Suprapubic skin (tissue), 4 donors: Measurements from ENCODE around the gene MUCL3. TPM values are rescaled to one million over a fixed set of nuclear protein-coding genes. Genes with fewer than 3 reads are reported as not detected.

Source experiments
- DNase-seq, 2 donors: peaks; one replicate each; pipeline ENCODE4 v3.0.0-alpha.2; 2019; ENCODE audit warnings: low spot score in 2 of 2
- H3K27ac ChIP-seq: fragments of 200-600 bp; sonication (generic); one replicate; pipeline ENCODE4 v1.5.1; 2019
- H3K27me3 ChIP-seq: fragments of 200-600 bp; sonication (generic); one replicate; pipeline ENCODE4 v1.5.1; 2019
- H3K36me3 ChIP-seq: fragments of 200-600 bp; sonication (generic); one replicate; pipeline ENCODE4 v1.5.1; 2019
- H3K4me1 ChIP-seq: fragments of 200-600 bp; sonication (generic); one replicate; pipeline ENCODE4 v1.5.1; 2019
- H3K4me3 ChIP-seq: fragments of 200-600 bp; sonication (generic); one replicate; pipeline ENCODE4 v1.5.1; 2019; ENCODE audit warnings: mild to moderate bottlenecking
- H3K9me3 ChIP-seq: fragments of 200-600 bp; sonication (generic); one replicate; pipeline ENCODE4 v1.5.1; 2019
- CTCF ChIP-seq, 2 donors: fragments of 200-600 bp in 1 of 2; fragments of 450-650 bp in 1 of 2; sonication (generic) in 1 of 2; IDR thresholded peaks; one replicate each; pipeline ENCODE4 v1.5.1; 2016 to 2019; ENCODE audit warnings: antibody characterized with exemption in 2 of 2, mild to moderate bottlenecking in 1 of 2, moderate library complexity in 1 of 2
- EP300 ChIP-seq: sonication (generic); formaldehyde crosslinking; IDR thresholded peaks from one replicate; pipeline ENCODE4 v1.6.1; 2017; ENCODE audit warnings: antibody characterized with exemption
- POLR2A ChIP-seq, 2 donors: fragments of 450-650 bp; IDR thresholded peaks; one replicate each; pipeline ENCODE4 v1.6.1; 2017; ENCODE audit warnings: antibody characterized with exemption in 2 of 2, mild to moderate bottlenecking in 2 of 2, moderate library complexity in 2 of 2
- POLR2AphosphoS5 ChIP-seq, 3 donors: sonication (generic); formaldehyde crosslinking; IDR thresholded peaks; one replicate each; pipeline ENCODE4 v1.6.1; 2017; ENCODE audit warnings: antibody characterized with exemption in 3 of 3
- WGBS: methylation state at CpG from one replicate; pipeline ENCODE4 v1.1.5; 2018; 5-methylcytosine and 5-hydroxymethylcytosine counted together
- total RNA-seq, 4 donors: library from RNA; depleted of rRNA; stranded (reverse); fragments of >200 nt; gene quantifications; one replicate each; pipeline ENCODE4 v1.1.0, GENCODE V29; 2016

Gene MUCL3
- total RNA-seq, 4 donors from 2014 or later: not detected

GRCh38 chr6:30913721-30914075 is 27.1 kb upstream of the MUCL3 start:
- peaks cover 48% of the 10 kb centered on the region for H3K36me3 ChIP-seq
- TF ChIP-seq EP300: no peak
- TF ChIP-seq POLR2A (IDR thresholded peaks at IDR 0.05): no peak
- no peak for TF ChIP-seq CTCF (IDR thresholded peaks at IDR 0.05)
- TF ChIP-seq POLR2AphosphoS5 (IDR thresholded peaks at IDR 0.05): no peak
- 0% methylated on average over 13 of the region's 31 CpGs for WGBS

GRCh38 chr6:30914076-30914853 is 26.5 kb upstream of the MUCL3 start, which contains the start of gene VARS2:
Gene VARS2 (plus strand): TSS chr6:30914238. CDS start chr6:30914837, 599 bp downstream.
- Histone ChIP-seq H3K4me1 (peaks cover 27% of the 10 kb centered on the region), H3K36me3 (peaks cover 54% of the 10 kb centered on the region)
- under 1% methylated on average over 37 of the region's 52 CpGs for WGBS

More at GRCh38 chr6:30913721-30914075, 27.1 kb upstream of the MUCL3 start:
- DNase-seq: no peak
- Histone ChIP-seq H3K4me1 (peaks cover 33% of the 10 kb centered on the region), H3K9me3 (no peaks in the 10 kb centered on the region), H3K27ac (peak overlapping the region; percentile 88), H3K27me3 (no peaks in the 10 kb centered on the region), H3K4me3 (peak overlapping the region; percentile 56)

GRCh38 chr6:30914854-30915590 is 25.8 kb upstream of the MUCL3 start:
- H3K4me1 ChIP-seq: peaks cover 24% of the 10 kb centered on the region
- no peaks in the 10 kb centered on the region for H3K9me3 ChIP-seq
- WGBS: 20% methylated on average over 17 of the region's 17 CpGs
- H3K4me3 ChIP-seq: peak overlapping the region; percentile 56
- no peak for DNase-seq
- H3K36me3 ChIP-seq: peaks cover 61% of the 10 kb centered on the region
- no peaks in the 10 kb centered on the region for H3K27me3 ChIP-seq
- H3K27ac ChIP-seq: peak overlapping the region; percentile 88
- TF ChIP-seq CTCF (IDR thresholded peaks at IDR 0.05): no peak
- TF ChIP-seq POLR2A (IDR thresholded peaks at IDR 0.05): no peak
- TF ChIP-seq POLR2AphosphoS5 (IDR thresholded peaks at IDR 0.05): no peak
- TF ChIP-seq EP300: no peak

More at GRCh38 chr6:30914076-30914853, 26.5 kb upstream of the MUCL3 start, which contains the start of gene VARS2:
- TF ChIP-seq CTCF (IDR thresholded peaks at IDR 0.05) (peak in 1 of 2 donors; percentile 28), POLR2AphosphoS5 (IDR thresholded peaks at IDR 0.05) (peak in 2 of 3 donors; percentile 37 to 57), POLR2A (IDR thresholded peaks at IDR 0.05) (peak; percentile 41 to 78), EP300 (no peak)
- DNase-seq: peak; percentile 95 to 96
- Histone ChIP-seq H3K9me3 (no peaks in the 10 kb centered on the region), H3K4me3 (peak within 1 kb of the TSS; percentile 56), H3K27me3 (no peaks in the 10 kb centered on the region), H3K27ac (peak within 1 kb of the TSS; percentile 88)

- Histone ChIP-seq H3K9me3 (no peaks in the 10 kb centered on the region), H3K4me3 (no peak overlapping the region), H3K4me1 (peaks cover 24% of the 10 kb centered on the region), H3K27ac (no peak overlapping the region), H3K27me3 (no peaks in the 10 kb centered on the region), H3K36me3 (peaks cover 63% of the 10 kb centered on the region)
- WGBS: 26% methylated on average over 5 of the region's 5 CpGs
- peak in 1 of 2 donors; percentile 50 for TF ChIP-seq CTCF (IDR thresholded peaks at IDR 0.05)
- TF ChIP-seq EP300: no peak
- TF ChIP-seq POLR2AphosphoS5 (IDR thresholded peaks at IDR 0.05): no peak
- no peak for TF ChIP-seq POLR2A (IDR thresholded peaks at IDR 0.05)
- no peak for DNase-seq
Observed at GRCh38 chr6:30915591-30915946, 25.2 kb upstream of the MUCL3 start.

- TF ChIP-seq EP300 (no peak), CTCF (IDR thresholded peaks at IDR 0.05) (no peak), POLR2A (IDR thresholded peaks at IDR 0.05) (no peak)
- Histone ChIP-seq H3K4me3 (no peak overlapping the region), H3K36me3 (peaks cover 63% of the 10 kb centered on the region), H3K27ac (no peak overlapping the region), H3K27me3 (no peaks in the 10 kb centered on the region), H3K9me3 (no peaks in the 10 kb centered on the region), H3K4me1 (peaks cover 24% of the 10 kb centered on the region)
- 88% methylated on average over 7 of the region's 7 CpGs for whole genome bisulfite sequencing
- no peak for DNase-seq
Observed at GRCh38 chr6:30917041-30917440, 23.7 kb upstream of the MUCL3 start.
